Fibroblast of skin of back (primary cell): ENCODE measurements around the gene MYO16.
A peak's percentile ranks its signal among the peaks of the same experiment; 100 is the strongest.
"Not testable (repeated sequence)": the region's sequence is repeated elsewhere in the genome, so short reads cannot be mapped to it uniquely, and the experiment has no call there.

Experiments used
- DNase-seq: peaks from one replicate; pipeline ENCODE4 v3.0.0-alpha.2; 2013

The MYO16 gene

DNA sequence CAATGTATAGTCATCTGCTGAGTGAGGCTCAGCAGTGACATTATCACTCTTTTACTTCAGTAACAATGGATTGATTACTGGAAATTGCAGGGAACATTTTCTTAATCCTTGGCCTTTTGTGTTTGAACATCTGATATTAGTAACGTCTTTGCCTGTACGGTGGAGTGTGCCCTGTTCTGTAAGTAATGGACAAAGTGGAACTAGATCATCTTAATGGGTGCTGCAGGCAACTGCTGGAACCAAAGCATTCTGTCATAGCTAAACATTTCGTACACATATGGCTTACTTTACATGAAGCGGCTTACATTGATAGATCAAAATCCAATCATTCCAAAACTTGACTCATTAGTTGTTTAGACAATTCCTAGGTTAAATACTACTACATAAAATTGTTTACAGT is 114.1 kb downstream of the MYO16 start:
- DNase-seq: no peak

DNA sequence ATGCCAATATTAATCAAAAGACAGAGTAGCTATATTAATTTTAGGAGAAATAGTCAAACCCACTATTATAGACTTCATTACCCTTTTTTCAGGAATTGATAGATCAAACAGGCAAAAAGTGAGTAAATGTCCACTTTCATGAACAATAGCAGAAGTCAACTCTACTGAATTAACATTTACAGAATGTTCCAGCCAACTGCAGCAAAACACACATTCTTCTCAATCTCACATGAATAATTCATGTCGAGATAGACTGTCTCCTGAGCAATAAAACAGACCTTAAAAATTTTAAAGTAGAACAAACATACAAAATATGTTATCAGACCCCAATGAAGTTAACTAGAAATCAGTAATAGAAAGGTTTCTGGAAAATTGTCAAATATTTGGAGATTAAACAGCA is 118.4 kb downstream of the MYO16 start:
- DNase-seq: no peak

DNA sequence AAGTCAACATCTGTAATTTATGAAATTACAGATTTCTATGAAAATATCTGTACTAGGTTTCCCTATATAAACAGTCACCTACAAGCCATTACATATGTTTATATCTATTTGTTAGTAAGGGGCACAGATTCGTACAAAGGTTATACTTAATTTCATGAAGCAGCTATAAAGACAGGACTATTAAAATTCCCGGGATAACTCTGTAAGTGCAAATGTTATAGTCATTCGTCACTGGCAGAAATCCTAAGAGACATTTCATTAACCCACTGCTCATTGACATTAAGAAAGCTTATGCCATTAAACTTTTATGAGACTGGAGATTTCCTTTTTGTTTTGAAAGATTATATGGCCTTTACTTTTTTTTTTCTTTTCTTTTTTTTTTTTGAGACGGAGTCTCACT is 122.9 kb downstream of the MYO16 start:
- no peak for DNase-seq

DNA sequence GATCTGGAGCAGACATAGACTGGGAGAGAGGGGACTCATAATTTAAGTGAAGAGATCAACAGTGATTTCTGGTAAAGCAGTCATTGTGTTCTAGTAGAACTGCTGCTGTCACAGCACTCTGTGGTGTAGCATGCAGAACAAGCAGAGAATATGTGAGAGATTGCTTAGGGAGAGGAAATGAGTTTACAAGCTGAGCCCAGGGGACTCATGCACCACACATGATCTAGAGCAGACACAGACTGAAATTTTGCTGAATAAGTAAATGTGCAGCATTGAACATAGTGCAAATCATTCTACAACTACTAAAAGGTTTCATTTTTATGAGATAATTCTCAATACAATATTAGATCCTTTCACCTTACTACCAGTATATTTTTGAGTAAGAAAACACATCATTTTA is 125.7 kb downstream of the MYO16 start:
- no peak for DNase-seq

DNA sequence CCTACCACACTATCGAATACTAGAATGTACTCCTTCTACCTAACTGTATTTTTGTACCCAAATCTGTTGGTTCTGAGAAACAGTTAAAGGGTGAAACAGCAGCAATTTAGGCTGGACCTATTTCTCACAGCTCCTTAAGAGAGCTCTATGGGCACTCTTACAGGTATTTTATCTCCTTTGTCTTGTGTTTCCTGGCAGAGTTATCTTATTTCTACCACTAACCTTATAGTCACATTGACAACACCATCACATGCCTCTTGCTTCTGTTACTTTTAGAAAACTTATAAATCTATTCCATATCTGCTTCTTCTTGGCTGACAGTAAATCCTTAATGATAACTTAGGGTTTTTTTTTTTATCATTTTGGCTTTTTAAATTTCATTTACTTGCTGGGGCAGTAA is 130.7 kb downstream of the MYO16 start:
- no peak for DNase-seq

DNA sequence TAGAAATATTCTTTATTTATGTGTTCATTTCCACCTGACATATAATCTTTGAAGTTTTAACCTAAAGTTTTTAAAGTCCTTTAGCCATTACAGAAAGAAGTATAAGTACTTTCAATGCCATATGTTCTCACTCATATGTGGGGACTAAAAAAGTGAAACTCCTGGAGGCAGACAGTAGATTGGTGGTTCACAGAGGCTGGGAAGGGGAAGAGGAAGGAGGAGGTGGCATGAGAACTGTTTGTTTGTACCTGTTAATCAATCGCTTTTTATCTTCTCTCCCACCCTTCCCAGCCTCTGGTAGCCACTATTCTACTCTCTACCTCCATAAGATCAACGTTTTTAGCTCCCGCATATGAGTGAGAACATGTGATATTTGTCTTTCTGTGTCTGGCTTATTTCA is 131.1 kb downstream of the MYO16 start:
- DNase-seq: no peak

DNA sequence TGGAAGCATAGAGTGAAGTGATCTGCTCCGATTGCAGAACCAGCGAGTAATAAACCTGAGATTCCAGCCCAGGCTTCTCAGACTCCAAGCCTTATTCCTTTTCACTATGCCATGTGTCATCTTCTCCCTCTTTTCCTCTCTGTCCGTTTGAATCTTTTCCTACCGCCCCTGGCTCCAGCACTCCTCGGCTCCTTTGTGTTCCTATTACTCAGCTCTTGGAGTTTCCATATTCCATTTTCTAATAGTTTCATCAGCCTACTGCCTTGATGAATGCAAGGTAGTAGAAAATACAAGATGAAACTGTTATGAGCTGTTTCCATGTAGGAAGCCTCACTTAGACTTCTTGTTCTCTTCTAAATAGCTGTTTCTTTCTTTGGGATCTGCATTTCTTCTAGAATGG is 138.6 kb downstream of the MYO16 start:
- no peak for DNase-seq

DNA sequence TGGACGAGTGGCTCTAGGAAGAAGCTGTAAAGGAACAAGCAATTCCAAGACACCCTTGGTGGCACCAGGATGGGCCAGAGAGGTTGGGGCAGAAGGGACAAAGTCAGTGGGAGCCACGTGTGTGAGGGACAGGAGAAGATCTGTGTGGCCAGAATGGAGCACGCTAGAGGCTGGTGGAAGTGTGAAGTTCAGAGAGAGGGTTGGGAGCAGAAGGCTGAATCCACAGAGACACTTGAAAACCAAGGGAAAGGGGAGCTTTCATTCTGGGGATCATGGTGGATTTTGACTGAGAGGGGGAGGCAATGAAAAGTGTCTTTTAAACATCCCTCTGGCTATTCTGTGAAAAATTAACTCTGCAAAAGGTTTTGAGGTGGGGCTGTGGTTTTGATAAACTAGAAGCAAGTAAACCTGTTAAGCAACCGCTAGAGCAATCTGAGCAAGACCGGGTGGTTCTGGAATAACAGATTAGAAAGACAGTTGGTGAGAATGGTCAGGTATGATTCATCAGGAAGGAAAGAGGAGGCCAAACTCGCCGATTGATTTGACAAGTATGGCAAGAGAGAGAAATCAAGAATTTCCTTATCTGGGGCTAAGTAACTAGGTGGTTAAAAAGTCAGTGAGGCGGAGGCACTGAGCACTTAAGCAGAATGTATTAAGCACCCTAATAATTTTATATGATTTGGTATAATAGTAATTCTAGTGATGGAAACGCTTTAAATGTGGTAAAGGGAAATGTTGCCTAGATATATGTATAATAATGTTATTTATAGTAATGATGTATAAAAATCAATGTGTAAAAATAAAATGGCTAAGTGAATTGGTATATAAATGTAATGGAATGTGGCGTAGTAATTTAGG is 140.0 kb downstream of the MYO16 start:
- no peak for DNase-seq

DNA sequence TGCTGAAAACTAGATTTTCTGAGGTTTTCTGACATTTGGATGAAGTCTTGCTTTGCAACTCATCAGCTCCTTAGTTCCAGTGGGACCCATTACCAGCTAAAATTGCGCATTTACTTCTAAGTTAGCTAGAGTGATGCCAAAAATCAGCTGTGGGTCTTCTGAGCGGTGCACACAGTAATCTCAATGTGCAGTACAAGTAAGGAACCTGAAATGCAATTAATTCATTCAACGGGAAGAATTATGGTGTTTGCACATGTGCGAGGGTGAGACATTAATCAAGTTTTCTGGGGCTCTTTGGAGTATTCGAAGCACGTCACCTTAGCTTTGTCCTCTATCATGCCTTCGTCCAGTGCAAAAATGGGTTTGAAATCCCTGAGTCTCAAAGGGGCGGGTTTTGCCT is 146.2 kb downstream of the MYO16 start:
- no peak for DNase-seq

DNA sequence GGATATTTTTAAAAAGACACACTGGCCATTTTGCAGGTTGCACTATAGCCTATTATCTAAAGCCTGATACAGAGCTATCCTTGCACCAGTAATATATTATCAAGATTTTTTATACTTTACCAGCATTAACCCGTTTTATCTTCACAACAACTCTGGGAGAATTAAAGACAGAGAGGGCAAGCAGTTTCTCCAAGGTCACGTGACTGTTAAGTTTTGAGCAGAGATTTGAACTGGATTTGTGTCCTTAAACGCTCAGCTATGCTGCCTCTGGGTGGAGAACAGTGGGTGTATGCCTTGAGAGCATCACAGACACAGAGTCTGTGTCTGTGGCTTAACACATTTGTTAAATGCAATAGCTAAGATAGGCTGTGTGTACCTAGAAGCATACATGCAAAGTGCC is 147.2 kb downstream of the MYO16 start:
- DNase-seq: no peak

DNA sequence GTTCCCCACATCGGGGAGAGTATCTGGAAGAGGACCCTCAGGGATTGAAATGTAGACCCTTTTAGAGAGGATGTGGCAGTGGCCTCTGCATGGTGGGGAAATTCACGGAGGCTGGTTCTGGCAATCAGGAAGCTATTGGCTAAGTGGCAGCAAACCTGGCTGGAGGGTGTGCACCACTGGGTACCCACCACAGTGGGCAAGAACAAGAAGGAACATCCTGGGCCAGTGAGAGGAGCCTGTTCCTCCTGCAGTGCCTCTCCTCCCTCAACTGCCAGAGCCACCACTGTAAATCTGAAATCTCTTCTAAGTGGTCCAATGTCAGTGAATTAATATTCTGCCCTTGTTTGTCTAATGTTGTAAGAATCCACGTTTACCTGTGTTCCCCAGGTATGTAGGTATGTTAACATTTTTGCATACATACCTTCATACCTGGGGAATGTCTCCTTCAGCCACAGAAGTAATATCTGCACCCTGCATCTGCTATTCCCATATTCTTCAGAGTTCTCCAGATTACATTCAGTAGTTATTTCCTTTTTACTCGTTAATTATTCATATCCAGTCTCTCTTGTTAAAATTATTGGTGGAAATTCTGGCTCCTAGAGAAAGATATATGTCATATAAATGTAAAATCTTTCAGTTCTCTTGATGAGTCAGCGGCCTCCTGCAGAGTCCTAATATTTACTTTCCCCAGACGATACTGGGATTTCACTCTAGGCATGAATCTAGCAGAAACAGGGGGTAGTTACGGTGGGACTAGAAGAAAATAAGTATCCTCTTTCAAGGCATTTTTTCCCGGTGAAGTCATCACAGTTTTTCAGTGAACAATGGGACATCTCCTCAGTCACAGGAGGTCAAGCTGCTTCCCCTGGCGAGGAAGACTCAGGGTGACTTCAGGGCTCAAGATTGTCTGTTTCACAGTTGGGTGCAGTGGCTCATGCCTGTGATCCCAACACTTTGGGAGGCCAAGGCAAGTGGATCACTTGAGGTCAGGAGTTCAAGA is 148.3 kb downstream of the MYO16 start:
- DNase-seq: peak; percentile 50

DNA sequence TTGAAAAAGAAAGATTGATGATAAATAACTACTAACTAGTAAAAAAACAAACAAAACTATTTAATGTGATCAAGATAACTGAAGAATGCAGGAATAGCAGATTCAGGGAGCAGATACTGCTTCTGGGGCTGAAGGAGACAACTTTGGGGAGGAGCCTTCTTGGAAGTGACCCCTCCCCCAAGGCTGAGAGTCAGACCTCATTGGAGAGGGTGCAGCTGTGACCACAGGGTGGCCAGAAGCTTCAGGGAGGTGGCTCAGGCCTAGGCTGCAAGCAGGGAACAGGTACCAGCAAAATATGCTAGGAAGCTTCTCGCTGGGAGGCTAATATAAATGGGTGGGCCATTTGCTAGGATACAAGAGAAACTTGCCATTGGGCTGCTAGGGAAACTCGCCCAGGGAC is 149.9 kb downstream of the MYO16 start:
- no peak for DNase-seq

DNA sequence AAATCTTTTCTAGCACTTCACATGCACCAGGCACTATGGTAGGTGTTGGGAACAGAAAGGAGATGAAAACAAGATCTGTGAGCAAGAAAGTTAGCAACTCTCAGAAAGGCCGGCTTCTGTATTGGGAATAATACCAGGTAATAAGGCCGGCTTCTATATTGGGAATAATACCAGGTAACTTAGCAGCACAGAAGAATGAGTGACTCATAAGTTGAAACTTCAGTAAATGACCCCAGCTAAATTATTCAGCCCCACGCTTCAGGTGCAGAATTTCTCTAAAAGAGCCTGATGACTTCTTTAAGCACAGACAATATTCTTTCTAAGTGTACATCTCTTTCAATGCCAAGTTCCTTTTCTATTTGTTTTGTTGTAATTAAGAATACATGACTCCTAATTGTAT is 151.3 kb downstream of the MYO16 start:
- no peak for DNase-seq

DNA sequence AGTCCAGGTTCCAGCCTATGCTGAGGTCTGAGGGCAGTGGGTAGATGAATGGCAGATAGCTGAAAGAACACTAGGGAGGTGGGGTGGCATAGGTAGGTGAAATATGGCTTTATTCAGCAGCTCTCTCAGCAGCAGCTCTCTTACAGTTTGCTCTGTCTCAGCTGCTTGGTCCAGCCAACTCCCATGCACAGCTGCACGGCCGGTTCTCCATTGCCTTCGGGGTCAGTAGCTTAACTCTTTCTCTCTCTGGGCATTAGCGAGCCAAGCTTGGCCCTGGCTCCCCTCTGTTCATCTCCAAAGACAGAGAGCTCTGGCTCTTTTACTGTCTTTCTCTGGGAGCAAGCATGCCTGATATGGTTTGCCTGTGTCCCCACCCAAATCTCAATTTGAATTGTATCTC is 151.9 kb downstream of the MYO16 start:
- DNase-seq: no peak

DNA sequence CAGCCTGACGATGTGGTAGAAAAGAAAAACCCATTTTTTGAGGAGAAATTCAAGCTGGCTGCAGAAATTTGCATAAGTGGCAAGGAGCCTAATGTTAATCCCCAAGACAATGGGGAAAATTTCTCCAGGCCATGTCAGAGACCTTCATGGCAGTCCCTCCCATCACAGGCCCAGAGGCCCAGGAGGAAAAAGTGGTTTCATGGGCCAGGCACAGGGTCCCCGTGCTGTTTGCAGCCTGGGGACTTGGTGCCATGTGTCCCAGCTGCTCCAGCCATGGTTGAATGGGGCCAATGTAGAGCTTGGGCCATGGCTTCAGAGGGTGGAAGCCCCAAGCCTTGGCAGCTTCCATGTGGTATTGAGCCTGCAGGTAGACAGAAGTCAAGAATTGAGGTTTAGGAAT is 153.1 kb downstream of the MYO16 start:
- not testable (repeated sequence) for DNase-seq

DNA sequence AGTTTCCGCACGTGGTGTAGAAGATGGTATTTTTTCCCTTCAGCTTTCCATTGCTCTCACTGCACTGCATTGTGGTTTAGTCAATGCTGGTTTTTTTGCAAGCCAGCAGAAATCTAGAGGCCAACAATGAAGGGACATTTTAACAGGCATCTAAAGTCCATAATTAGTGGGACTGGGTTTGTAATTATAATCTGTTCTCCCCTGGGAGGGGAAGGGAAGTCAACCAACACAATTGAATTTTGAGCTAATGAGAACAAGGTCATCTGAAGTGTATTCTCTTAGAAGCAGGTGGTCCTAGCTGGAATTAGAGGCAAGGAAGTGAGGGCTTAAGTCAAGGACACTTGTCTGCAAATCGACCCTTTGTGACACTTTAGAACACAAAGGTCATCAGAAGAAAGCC is 156.4 kb downstream of the MYO16 start:
- no peak for DNase-seq

DNA sequence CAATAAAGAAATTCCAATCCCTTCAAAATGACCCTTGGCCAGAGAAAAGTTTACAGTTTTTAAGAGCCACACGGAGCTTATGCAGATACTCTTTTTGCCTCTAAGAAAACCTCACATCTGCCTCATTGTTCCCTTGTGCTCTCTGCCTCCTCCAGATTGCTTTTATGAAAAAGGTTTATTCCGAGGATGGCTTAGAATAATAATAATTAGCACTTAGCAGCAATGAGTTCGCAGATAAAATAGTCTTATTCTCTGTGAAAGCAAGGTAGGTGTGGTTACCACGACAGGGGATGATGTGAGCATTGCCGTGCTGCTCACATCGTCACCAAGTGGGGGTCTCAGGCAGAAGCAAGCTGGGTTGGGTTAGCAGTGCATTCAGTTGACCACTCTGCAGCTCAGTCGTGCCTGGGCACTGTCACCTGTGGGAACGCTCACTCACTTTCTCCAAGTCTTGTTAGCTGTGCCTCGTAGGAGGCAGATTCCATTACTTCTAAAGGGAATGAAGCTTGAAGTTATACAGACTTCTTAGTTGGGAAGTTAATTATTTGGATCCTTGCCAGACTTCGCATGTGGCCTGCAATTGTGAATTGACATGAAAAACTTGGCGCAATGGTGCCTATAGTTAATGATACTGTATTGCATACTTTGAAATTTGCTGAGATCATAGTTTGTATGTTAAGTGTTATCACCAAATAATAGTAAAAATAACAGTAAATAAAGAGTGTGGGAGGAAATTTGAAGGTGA is 157.2 kb downstream of the MYO16 start:
- DNase-seq: no peak

DNA sequence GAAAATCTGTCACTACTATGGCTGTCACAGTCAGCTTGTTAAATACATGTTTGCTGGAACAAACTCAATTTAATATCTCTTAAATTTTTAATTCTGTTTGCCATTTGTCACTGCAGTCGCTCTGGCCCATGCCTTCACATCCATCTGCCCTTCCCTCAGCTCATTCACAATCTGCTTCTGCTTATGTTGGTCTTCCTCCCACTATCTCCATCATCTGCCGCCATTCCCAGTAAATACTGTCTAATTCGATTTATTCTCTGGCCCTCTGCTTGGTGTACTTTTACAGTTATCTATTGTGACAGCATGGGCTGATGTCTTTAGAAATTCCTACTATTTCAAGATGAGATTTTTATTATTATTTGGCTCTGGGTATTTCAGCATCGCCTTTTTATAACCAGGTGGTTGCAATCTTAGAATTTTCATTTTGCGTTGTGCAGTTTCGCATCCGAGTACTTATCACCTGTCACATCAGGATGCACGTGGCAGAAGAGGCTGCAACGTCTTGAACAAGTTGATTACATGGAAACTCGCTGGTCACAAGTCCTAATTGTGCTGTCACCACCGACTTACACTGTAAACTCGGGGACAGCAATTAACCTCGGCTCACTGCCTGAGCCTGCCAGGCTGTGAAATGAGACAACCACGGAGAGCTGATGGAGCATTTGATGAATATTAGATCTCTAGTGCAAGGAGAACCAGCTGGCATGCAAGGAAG is 158.4 kb downstream of the MYO16 start:
- no peak for DNase-seq

DNA sequence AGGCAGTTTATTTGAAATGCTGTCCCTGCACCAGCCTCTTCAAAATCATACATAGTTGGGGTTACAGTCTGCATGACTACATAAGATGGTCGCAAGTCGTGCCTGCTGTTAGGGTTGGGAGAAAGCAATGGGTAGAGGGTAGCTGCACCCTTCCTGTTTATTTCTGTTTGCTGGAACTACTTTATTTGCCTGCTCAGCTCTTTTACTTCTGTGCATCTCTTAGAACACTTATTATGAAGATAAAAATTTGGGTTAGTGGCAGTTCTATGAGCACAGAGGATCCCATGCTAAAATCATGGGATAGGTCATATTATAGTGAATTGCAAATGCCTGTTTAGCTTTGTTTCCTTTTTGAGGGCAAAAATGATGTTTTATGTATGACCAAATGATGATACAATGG is 160.1 kb downstream of the MYO16 start:
- DNase-seq: no peak

DNA sequence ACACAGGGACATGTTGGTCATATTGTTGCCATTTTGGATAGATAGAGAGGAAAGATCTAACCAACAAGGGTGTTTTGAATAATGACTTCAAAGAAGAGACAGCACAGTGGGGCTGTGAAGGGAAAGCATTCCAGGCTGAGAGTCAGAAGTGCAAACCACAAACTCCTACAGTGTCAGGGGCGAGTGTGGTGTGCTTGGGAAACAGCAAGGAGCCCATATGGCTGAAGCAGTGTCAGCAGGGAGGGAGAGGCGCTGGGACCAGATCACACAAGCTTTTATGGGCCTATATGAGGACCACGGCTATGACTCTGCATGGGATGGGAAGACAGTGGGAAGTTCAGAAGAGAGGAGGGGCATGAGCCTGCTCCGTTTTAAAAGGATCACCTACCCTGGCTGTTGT is 166.4 kb downstream of the MYO16 start:
- no peak for DNase-seq

DNA sequence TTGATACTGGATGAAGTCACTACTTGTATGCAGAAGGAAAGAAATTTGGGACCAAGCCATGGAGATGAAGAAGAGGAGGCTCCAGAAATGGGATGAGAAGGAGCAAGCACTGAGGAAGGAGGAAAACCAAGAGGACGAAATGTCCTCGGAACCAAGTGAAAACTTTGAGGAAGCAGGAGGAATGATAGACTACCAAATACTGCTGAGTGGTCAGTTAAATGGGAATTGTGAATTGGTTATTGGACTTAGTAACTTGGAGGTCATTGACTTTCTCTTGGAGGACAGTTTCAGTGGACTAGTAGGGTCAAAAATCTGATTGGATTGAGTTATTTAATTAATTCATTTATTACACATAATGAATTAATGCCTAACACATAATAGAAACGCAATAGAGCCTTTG is 167.9 kb downstream of the MYO16 start:
- DNase-seq: no peak

DNA sequence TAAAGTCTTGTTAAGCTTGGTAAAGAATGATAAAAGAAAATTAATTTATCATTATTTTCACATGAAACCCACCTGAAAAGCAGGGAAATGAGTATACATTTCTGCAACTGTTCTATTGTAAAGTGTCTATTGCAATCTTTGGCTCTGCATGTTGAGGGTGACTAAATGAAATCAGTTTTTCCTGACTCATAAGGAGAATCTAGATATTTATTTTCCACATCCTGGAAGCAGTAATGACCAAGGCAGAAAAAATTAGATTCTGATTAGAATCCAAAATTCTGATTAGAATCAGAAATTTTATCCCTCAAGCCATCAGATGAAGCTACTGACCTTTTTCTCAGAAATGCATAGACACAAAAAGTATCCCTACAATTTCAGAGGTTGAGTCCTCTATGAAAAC is 178.4 kb downstream of the MYO16 start:
- DNase-seq: peak; percentile 1
